Measurements from ENCODE around the gene CAMTA1. TPM values are rescaled to one million over a fixed set of nuclear protein-coding genes. Genes with fewer than 3 reads are reported as not detected.

The CAMTA1 gene
- total and polyA plus RNA-seq, 2 experiments from 2014 or later = 213 to 341 TPM

GRCh38 chr1:6922096-6922931 lies 137.1 kb downstream of the CAMTA1 start:
- Histone ChIP-seq H3K4me1 (ENCODE audit: low read depth) (peaks cover 19% of the 10 kb centered on the region), H3K9me3 (ENCODE audit: low read depth) (no peaks in the 10 kb centered on the region), H3K27ac (no peak overlapping the region), H3K36me3 (no peaks in the 10 kb centered on the region), H3K27me3 (no peaks in the 10 kb centered on the region), H3K4me3 (no peak overlapping the region)
- DNase-seq (ENCODE audit: low read depth in 1 of 2, low spot score in 1 of 2) = peak in 1 of 2 donors; percentile 85
- TF ChIP-seq CTCF (IDR thresholded peaks at IDR 0.05; ENCODE audit: low read depth, low read length) = no peak

GRCh38 chr1:6923012-6923411 lies 137.8 kb downstream of the CAMTA1 start:
- Histone ChIP-seq H3K36me3 (no peaks in the 10 kb centered on the region), H3K9me3 (ENCODE audit: low read depth) (no peaks in the 10 kb centered on the region), H3K4me3 (no peak overlapping the region), H3K4me1 (ENCODE audit: low read depth) (peaks cover 19% of the 10 kb centered on the region), H3K27me3 (no peaks in the 10 kb centered on the region), H3K27ac (no peak overlapping the region)
- no peak for TF ChIP-seq CTCF (IDR thresholded peaks at IDR 0.05; ENCODE audit: low read depth, low read length)
- DNase-seq (ENCODE audit: low read depth in 1 of 2, low spot score in 1 of 2) = no peak

- peaks cover 19% of the 10 kb centered on the region for H3K4me1 ChIP-seq (ENCODE audit: low read depth)
- no peak for TF ChIP-seq CTCF (IDR thresholded peaks at IDR 0.05; ENCODE audit: low read depth, low read length)
Observed at GRCh38 chr1:6923416-6923815, 138.2 kb downstream of the CAMTA1 start.

GRCh38 chr1:6923955-6924881 lies 139.0 kb downstream of the CAMTA1 start:
- H3K9me3 ChIP-seq (ENCODE audit: low read depth) = no peaks in the 10 kb centered on the region
- H3K4me1 ChIP-seq (ENCODE audit: low read depth) = peaks cover 19% of the 10 kb centered on the region
- H3K27me3 ChIP-seq = no peaks in the 10 kb centered on the region
- no peak for DNase-seq (ENCODE audit: low read depth in 1 of 2, low spot score in 1 of 2)
- no peaks in the 10 kb centered on the region for H3K36me3 ChIP-seq
- no peak for TF ChIP-seq CTCF (IDR thresholded peaks at IDR 0.05; ENCODE audit: low read depth, low read length)
- H3K27ac ChIP-seq = peak overlapping the region; percentile 66
- no peak overlapping the region for H3K4me3 ChIP-seq

More at GRCh38 chr1:6923416-6923815, 138.2 kb downstream of the CAMTA1 start:
- no peak for DNase-seq (ENCODE audit: low read depth in 1 of 2, low spot score in 1 of 2)
- H3K27ac ChIP-seq = no peak overlapping the region
- no peaks in the 10 kb centered on the region for H3K9me3 ChIP-seq (ENCODE audit: low read depth)
- no peaks in the 10 kb centered on the region for H3K36me3 ChIP-seq
- no peaks in the 10 kb centered on the region for H3K27me3 ChIP-seq
- H3K4me3 ChIP-seq = no peak overlapping the region

GRCh38 chr1:6924891-6925290 lies 139.6 kb downstream of the CAMTA1 start:
- H3K4me1 ChIP-seq (ENCODE audit: low read depth) = peaks cover 19% of the 10 kb centered on the region
- no peak for TF ChIP-seq CTCF (IDR thresholded peaks at IDR 0.05; ENCODE audit: low read depth, low read length)
- DNase-seq (ENCODE audit: low read depth in 1 of 2, low spot score in 1 of 2) = peak in 1 of 2 donors; percentile 65
- no peaks in the 10 kb centered on the region for H3K27me3 ChIP-seq
- H3K36me3 ChIP-seq = no peaks in the 10 kb centered on the region
- peak overlapping the region; percentile 66 for H3K27ac ChIP-seq
- no peak overlapping the region for H3K4me3 ChIP-seq
- H3K9me3 ChIP-seq (ENCODE audit: low read depth) = no peaks in the 10 kb centered on the region

Data from cardiac muscle cell (in vitro differentiated cells and primary cell).